Activated CD4-positive, alpha-beta memory T cell treated with anti-CD3 and anti-CD28 coated beads, Interleukin-2, amount 10 ng/mL, durations not matched to agents 7 days and 5 days (primary cell): ENCODE data around the gene GABRA1. TPM values are rescaled to one million over a fixed set of nuclear protein-coding genes. Genes with fewer than 3 reads are reported as not detected.

Experiments
- CTCF ChIA-PET: fragments of 350-600 bp; sonication (Branson Sonifier 250); formaldehyde crosslinking; loops from one replicate; lab custom pipeline; 2021; ENCODE audit warnings: antibody characterized with exemption, inconsistent platforms; lab: Charles Lee
- POLR2A ChIA-PET: fragments of 350-600 bp; sonication (Branson Sonifier 250); formaldehyde crosslinking; loops from one replicate; lab custom pipeline; 2021; ENCODE audit warnings: antibody characterized with exemption; lab: Charles Lee
- DNase-seq: peaks from one replicate; pipeline ENCODE4 v3.0.0-alpha.2; 2020
- H3K27ac Mint-ChIP-seq: one replicate; pipeline ENCODE4 v1.8.0; 2021; ENCODE audit warnings: mild to moderate bottlenecking, mixed read lengths
- H3K27me3 Mint-ChIP-seq: one replicate; pipeline ENCODE4 v1.8.0; 2021; ENCODE audit warnings: mixed read lengths
- H3K36me3 Mint-ChIP-seq: one replicate; pipeline ENCODE4 v1.8.0; 2021; ENCODE audit warnings: low read depth, mixed read lengths
- H3K4me1 Mint-ChIP-seq: one replicate; pipeline ENCODE4 v1.8.0; 2021; ENCODE audit warnings: mixed read lengths
- H3K4me3 Mint-ChIP-seq: one replicate; pipeline ENCODE4 v1.8.0; 2021; ENCODE audit warnings: mild to moderate bottlenecking, mixed read lengths
- H3K9me3 Mint-ChIP-seq: one replicate; pipeline ENCODE4 v1.8.0; 2021; ENCODE audit warnings: mixed read lengths
- total RNA-seq, 2 experiments: library from RNA; stranded (reverse); gene quantifications; one replicate each; pipeline ENCODE4 v1.2.3, GENCODE V29; 2021

GABRA1 gene
- total RNA-seq = not detected

- Mint-ChIP-seq H3K4me1 (no peaks in the 10 kb centered on the region), H3K27me3 (peaks cover 2% of the 10 kb centered on the region), H3K9me3 (no peaks in the 10 kb centered on the region), H3K36me3 (no peaks in the 10 kb centered on the region), H3K27ac (no peak within 1 kb of the TSS), H3K4me3 (no peak within 1 kb of the TSS)
- no peak for DNase-seq
- ChIA-PET POLR2A (no interaction called here), CTCF (no interaction called here)
Measured at GRCh38 chr5:161847941-161848391, at the start of gene GABRA1. TSS of gene GABRA1 (plus strand) at chr5:161848120. CDS start at chr5:161850811, 2,691 bp downstream.

- ChIA-PET CTCF (no interaction called here), POLR2A (no interaction called here)
- no peaks in the 10 kb centered on the region for H3K36me3 Mint-ChIP-seq
- no peak for DNase-seq
- H3K27ac Mint-ChIP-seq = no peak overlapping the region
- H3K9me3 Mint-ChIP-seq = no peaks in the 10 kb centered on the region
- H3K4me3 Mint-ChIP-seq = no peak overlapping the region
- no peaks in the 10 kb centered on the region for H3K4me1 Mint-ChIP-seq
- no peaks in the 10 kb centered on the region for H3K27me3 Mint-ChIP-seq
Measured at GRCh38 chr5:161799316-161799715, 48.6 kb upstream of the GABRA1 start.

GRCh38 chr5:161804263-161804662, 43.7 kb upstream of the GABRA1 start:
- DNase-seq = no peak
- CTCF ChIA-PET = no interaction called here
- Mint-ChIP-seq H3K27ac (no peak overlapping the region), H3K9me3 (peaks cover 3% of the 10 kb centered on the region), H3K36me3 (no peaks in the 10 kb centered on the region), H3K4me1 (no peaks in the 10 kb centered on the region), H3K4me3 (no peak overlapping the region), H3K27me3 (no peaks in the 10 kb centered on the region)
- POLR2A ChIA-PET = no interaction called here

GRCh38 chr5:161846746-161847145, 1.2 kb upstream of the GABRA1 start:
- Mint-ChIP-seq H3K27me3 (peaks cover 2% of the 10 kb centered on the region), H3K27ac (no peak overlapping the region), H3K4me3 (no peak overlapping the region), H3K36me3 (no peaks in the 10 kb centered on the region), H3K9me3 (no peaks in the 10 kb centered on the region), H3K4me1 (no peaks in the 10 kb centered on the region)
- ChIA-PET POLR2A (no interaction called here), CTCF (no interaction called here)
- no peak for DNase-seq

GRCh38 chr5:161847447-161847846, 473 bp upstream of the GABRA1 start:
- Mint-ChIP-seq H3K9me3 (no peaks in the 10 kb centered on the region), H3K27me3 (peaks cover 2% of the 10 kb centered on the region), H3K4me1 (no peaks in the 10 kb centered on the region), H3K27ac (no peak overlapping the region), H3K36me3 (no peaks in the 10 kb centered on the region), H3K4me3 (no peak overlapping the region)
- ChIA-PET POLR2A (no interaction called here), CTCF (no interaction called here)
- no peak for DNase-seq

GRCh38 chr5:161850491-161850890, 2.6 kb downstream of the GABRA1 start:
- Mint-ChIP-seq H3K27me3 (peaks cover 2% of the 10 kb centered on the region), H3K4me1 (no peaks in the 10 kb centered on the region), H3K4me3 (no peak overlapping the region), H3K36me3 (no peaks in the 10 kb centered on the region), H3K27ac (no peak overlapping the region), H3K9me3 (no peaks in the 10 kb centered on the region)
- no peak for DNase-seq
- CTCF ChIA-PET = interaction anchor here (0.6 kb wide), 1 partner anchor 1489 kb away, joined by 4 read pairs; no protein-coding TSS in a partner anchor
- POLR2A ChIA-PET = no interaction called here

- ChIA-PET CTCF (no interaction called here), POLR2A (no interaction called here)
- Mint-ChIP-seq H3K36me3 (no peaks in the 10 kb centered on the region), H3K27ac (no peak overlapping the region), H3K4me1 (no peaks in the 10 kb centered on the region), H3K27me3 (peaks cover 2% of the 10 kb centered on the region), H3K9me3 (no peaks in the 10 kb centered on the region), H3K4me3 (no peak overlapping the region)
- no peak for DNase-seq
Measured at GRCh38 chr5:161851691-161852299, 3.9 kb downstream of the GABRA1 start.

- Mint-ChIP-seq H3K36me3 (no peaks in the 10 kb centered on the region), H3K27ac (no peak overlapping the region), H3K9me3 (peaks cover 2% of the 10 kb centered on the region), H3K4me1 (no peaks in the 10 kb centered on the region), H3K27me3 (no peaks in the 10 kb centered on the region), H3K4me3 (no peak overlapping the region)
- ChIA-PET POLR2A (no interaction called here), CTCF (no interaction called here)
- no peak for DNase-seq
Measured at GRCh38 chr5:161857358-161857757, 9.4 kb downstream of the GABRA1 start.

GRCh38 chr5:161863259-161863658, 15.3 kb downstream of the GABRA1 start:
- no peak for DNase-seq
- Mint-ChIP-seq H3K9me3 (peaks cover 2% of the 10 kb centered on the region), H3K4me3 (no peak overlapping the region), H3K27ac (no peak overlapping the region), H3K27me3 (no peaks in the 10 kb centered on the region), H3K4me1 (no peaks in the 10 kb centered on the region), H3K36me3 (no peaks in the 10 kb centered on the region)
- CTCF ChIA-PET = no interaction called here
- POLR2A ChIA-PET = no interaction called here

GRCh38 chr5:161863811-161864210, 15.9 kb downstream of the GABRA1 start:
- H3K4me3 Mint-ChIP-seq = no peak overlapping the region
- no peaks in the 10 kb centered on the region for H3K4me1 Mint-ChIP-seq
- DNase-seq = no peak
- H3K27me3 Mint-ChIP-seq = no peaks in the 10 kb centered on the region
- CTCF ChIA-PET = no interaction called here
- H3K27ac Mint-ChIP-seq = no peak overlapping the region
- peaks cover 2% of the 10 kb centered on the region for H3K9me3 Mint-ChIP-seq
- no peaks in the 10 kb centered on the region for H3K36me3 Mint-ChIP-seq
- POLR2A ChIA-PET = no interaction called here

GRCh38 chr5:161865510-161865909, 17.6 kb downstream of the GABRA1 start:
- H3K27me3 Mint-ChIP-seq = no peaks in the 10 kb centered on the region
- no peaks in the 10 kb centered on the region for H3K36me3 Mint-ChIP-seq
- ChIA-PET POLR2A (no interaction called here), CTCF (no interaction called here)
- DNase-seq = no peak
- H3K27ac Mint-ChIP-seq = no peak overlapping the region
- H3K9me3 Mint-ChIP-seq = peaks cover 2% of the 10 kb centered on the region
- H3K4me3 Mint-ChIP-seq = no peak overlapping the region
- no peaks in the 10 kb centered on the region for H3K4me1 Mint-ChIP-seq

GRCh38 chr5:161889971-161890370, 42.1 kb downstream of the GABRA1 start:
- Mint-ChIP-seq H3K27me3 (no peaks in the 10 kb centered on the region), H3K27ac (no peak overlapping the region), H3K4me1 (no peaks in the 10 kb centered on the region), H3K36me3 (no peaks in the 10 kb centered on the region), H3K4me3 (no peak overlapping the region), H3K9me3 (peaks cover 11% of the 10 kb centered on the region)
- POLR2A ChIA-PET = no interaction called here
- no peak for DNase-seq
- CTCF ChIA-PET = no interaction called here

- no peaks in the 10 kb centered on the region for H3K9me3 Mint-ChIP-seq
- H3K36me3 Mint-ChIP-seq = no peaks in the 10 kb centered on the region
- ChIA-PET CTCF (no interaction called here), POLR2A (no interaction called here)
- H3K27ac Mint-ChIP-seq = no peak overlapping the region
- H3K4me1 Mint-ChIP-seq = no peaks in the 10 kb centered on the region
- H3K27me3 Mint-ChIP-seq = no peaks in the 10 kb centered on the region
- H3K4me3 Mint-ChIP-seq = no peak overlapping the region
- no peak for DNase-seq
Measured at GRCh38 chr5:161895514-161895913, 47.6 kb downstream of the GABRA1 start.

GRCh38 chr5:161897033-161897432, 49.1 kb downstream of the GABRA1 start:
- Mint-ChIP-seq H3K9me3 (no peaks in the 10 kb centered on the region), H3K4me1 (no peaks in the 10 kb centered on the region), H3K4me3 (no peak overlapping the region), H3K27ac (no peak overlapping the region), H3K27me3 (no peaks in the 10 kb centered on the region), H3K36me3 (no peaks in the 10 kb centered on the region)
- CTCF ChIA-PET = no interaction called here
- POLR2A ChIA-PET = no interaction called here
- DNase-seq = no peak
